HS-5 (cell line): ENCODE data around the gene CABYR.

Experiments used
- DNase-seq: peaks from one replicate; pipeline ENCODE4 v3.0.0-alpha.2; 2012; ENCODE audit warnings: low read depth

CABYR gene

GRCh38 chr18:24190590-24190989, 51.7 kb downstream of the CABYR start:
- no peak for DNase-seq

GRCh38 chr18:24195296-24196053, 56.6 kb downstream of the CABYR start:
- no peak for DNase-seq

- no peak for DNase-seq
These were observed 57.9 kb downstream of the CABYR start for GRCh38 chr18:24196764-24197163.

GRCh38 chr18:24197412-24197811, 58.5 kb downstream of the CABYR start:
- DNase-seq = no peak

GRCh38 chr18:24198461-24198860, 59.6 kb downstream of the CABYR start:
- DNase-seq = no peak

DNA sequence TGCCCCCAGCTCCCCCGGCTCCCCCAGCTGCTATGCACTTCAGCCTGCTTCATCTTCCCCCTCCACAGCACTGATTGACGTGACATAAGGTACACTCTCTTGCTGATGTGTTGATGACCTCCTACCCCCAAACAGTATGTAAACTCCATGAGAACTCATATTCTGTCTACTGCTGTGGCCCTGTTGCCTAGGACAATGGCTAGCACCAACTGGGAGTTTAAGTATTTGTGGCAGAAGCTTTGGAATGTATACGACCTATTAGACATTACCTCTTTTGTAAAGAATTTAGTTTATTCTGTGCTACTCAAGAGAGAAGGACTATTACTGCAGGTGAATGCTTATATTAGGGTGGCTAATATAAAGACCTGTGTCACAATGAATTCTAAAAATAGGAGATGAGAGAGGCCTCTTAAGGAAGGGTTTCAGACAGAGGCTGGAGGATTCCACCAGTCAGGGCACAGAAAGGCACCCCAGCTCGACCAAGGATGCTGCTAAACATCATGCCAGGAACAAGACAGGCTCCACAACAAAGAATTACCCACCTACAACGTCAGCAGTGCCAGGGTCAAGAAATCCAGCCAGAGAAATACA, 60.6 kb downstream of the CABYR start:
- DNase-seq = no peak

DNA sequence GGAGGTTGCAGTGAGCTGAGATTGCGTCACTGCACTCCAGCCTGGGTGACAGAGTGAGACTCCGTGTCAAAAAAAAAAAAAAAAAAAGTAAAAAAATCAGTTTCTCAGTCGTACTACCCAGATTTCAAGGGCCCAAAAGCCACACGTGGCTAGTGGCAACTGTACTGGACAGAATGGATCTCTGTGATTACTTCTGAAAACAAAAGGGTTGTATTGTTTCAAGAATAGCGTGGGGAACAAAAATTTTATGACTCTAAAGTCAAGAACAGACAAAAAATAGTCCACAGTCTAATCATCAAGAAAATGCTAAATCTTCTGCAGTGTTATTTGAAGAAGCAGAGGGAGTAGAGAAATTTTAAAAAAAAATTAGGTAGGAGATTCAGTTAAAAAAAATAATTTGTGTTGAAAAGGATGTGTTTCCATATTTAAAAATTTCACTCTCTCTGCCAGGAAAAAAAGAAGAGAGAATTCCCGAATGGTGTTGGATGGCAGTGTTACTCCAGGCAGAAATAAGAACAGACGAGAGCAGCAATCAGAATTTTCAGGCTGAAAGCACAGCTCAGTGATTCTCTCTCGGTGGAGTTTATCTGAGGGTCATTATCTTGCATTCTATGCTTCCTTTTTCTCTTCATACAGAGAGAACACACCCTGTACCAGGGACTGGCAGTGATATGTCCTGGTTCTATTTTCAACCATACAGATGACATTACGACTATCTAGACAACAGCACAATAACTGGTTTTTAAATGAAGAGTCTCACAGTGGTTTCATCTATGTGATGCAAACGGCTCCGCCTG, 61.8 kb downstream of the CABYR start:
- no peak for DNase-seq

- no peak for DNase-seq
These were observed 63.1 kb downstream of the CABYR start for GRCh38 chr18:24201699-24202687.

- no peak for DNase-seq
These were observed 66.0 kb downstream of the CABYR start for GRCh38 chr18:24204904-24205303.

GRCh38 chr18:24208270-24209035, 69.6 kb downstream of the CABYR start:
- DNase-seq = no peak

GRCh38 chr18:24209558-24209957, 70.7 kb downstream of the CABYR start:
- no peak for DNase-seq
